NB4 (cell line): ENCODE results near the gene TSPAN10.

Experiments
- MAX ChIP-seq: IDR thresholded peaks from 2 replicates; pipeline ENCODE4 v1.6.1; 2011; ENCODE audit warnings: low read depth, low read length
- TF ChIP-seq, protein P1 (sequence below): IDR thresholded peaks from one replicate; pipeline ENCODE4 v1.5.1; 2012; ENCODE audit warnings: low read depth, low read length

GRCh38 chr17:81683208-81683583 is 46.2 kb downstream of the TSPAN10 start:
- TF ChIP-seq, protein P1, sequence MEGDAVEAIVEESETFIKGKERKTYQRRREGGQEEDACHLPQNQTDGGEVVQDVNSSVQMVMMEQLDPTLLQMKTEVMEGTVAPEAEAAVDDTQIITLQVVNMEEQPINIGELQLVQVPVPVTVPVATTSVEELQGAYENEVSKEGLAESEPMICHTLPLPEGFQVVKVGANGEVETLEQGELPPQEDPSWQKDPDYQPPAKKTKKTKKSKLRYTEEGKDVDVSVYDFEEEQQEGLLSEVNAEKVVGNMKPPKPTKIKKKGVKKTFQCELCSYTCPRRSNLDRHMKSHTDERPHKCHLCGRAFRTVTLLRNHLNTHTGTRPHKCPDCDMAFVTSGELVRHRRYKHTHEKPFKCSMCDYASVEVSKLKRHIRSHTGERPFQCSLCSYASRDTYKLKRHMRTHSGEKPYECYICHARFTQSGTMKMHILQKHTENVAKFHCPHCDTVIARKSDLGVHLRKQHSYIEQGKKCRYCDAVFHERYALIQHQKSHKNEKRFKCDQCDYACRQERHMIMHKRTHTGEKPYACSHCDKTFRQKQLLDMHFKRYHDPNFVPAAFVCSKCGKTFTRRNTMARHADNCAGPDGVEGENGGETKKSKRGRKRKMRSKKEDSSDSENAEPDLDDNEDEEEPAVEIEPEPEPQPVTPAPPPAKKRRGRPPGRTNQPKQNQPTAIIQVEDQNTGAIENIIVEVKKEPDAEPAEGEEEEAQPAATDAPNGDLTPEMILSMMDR: no peak
- TF ChIP-seq MAX: no peak
